ENCODE data around the gene METTL15. TPM values are rescaled to one million over a fixed set of nuclear protein-coding genes. Genes with fewer than 3 reads are reported as not detected.

METTL15 gene
- 16.7 and 17.2 TPM in 2 replicates for total RNA-seq
- long read RNA-seq, full-length matches to known transcripts: 6 of 79 reads
- long read RNA-seq, partial matches to known transcripts: 42 of 79 reads
- long read RNA-seq, other reads (novel, unspliced or antisense): 31 of 79 reads

GRCh38 chr11:28107750-28108618 lies at the start of gene METTL15, which contains the start of gene KIF18A:
TSS of gene METTL15 (plus strand) at chr11:28108388. CDS start at chr11:28113335, 4,947 bp downstream.
TSS of gene KIF18A (minus strand) at chr11:28108156. CDS start at chr11:28097947, 10,209 bp downstream.
- peaks cover 35% of the 10 kb centered on the region for H3K4me1 Mint-ChIP-seq (ENCODE audit: low read depth)
- peaks cover 2% of the 10 kb centered on the region for H3K36me3 Mint-ChIP-seq (ENCODE audit: insufficient read depth)
- DNase-seq (ENCODE audit: low spot score, unreplicated experiment): peak; percentile 100
- TF ChIP-seq CTCF (IDR thresholded peaks at IDR 0.05; ENCODE audit: unreplicated experiment): no peak
- H3K27me3 Mint-ChIP-seq: no peaks in the 10 kb centered on the region
- no peaks in the 10 kb centered on the region for H3K9me3 Mint-ChIP-seq (ENCODE audit: low read depth)
- peak within 1 kb of the TSS; percentile 98 for H3K4me3 Mint-ChIP-seq (ENCODE audit: low read depth)
- H3K27ac Mint-ChIP-seq: peak within 1 kb of the TSS; percentile 99

GRCh38 chr11:28071305-28071704 lies 36.9 kb upstream of the METTL15 start:
- H3K27ac Mint-ChIP-seq: no peak overlapping the region
- no peak for TF ChIP-seq CTCF (IDR thresholded peaks at IDR 0.05; ENCODE audit: unreplicated experiment)
- H3K4me3 Mint-ChIP-seq (ENCODE audit: low read depth): no peak overlapping the region
- H3K36me3 Mint-ChIP-seq (ENCODE audit: insufficient read depth): peaks cover 5% of the 10 kb centered on the region
- H3K9me3 Mint-ChIP-seq (ENCODE audit: low read depth): no peaks in the 10 kb centered on the region
- peaks cover 2% of the 10 kb centered on the region for H3K4me1 Mint-ChIP-seq (ENCODE audit: low read depth)
- no peaks in the 10 kb centered on the region for H3K27me3 Mint-ChIP-seq
- DNase-seq (ENCODE audit: low spot score, unreplicated experiment): no peak

GRCh38 chr11:28072321-28072720 lies 35.9 kb upstream of the METTL15 start:
- Mint-ChIP-seq H3K9me3 (ENCODE audit: low read depth) (no peaks in the 10 kb centered on the region), H3K36me3 (ENCODE audit: insufficient read depth) (peaks cover 7% of the 10 kb centered on the region), H3K4me1 (ENCODE audit: low read depth) (peaks cover 2% of the 10 kb centered on the region), H3K27ac (no peak overlapping the region), H3K4me3 (ENCODE audit: low read depth) (no peak overlapping the region), H3K27me3 (no peaks in the 10 kb centered on the region)
- no peak for TF ChIP-seq CTCF (IDR thresholded peaks at IDR 0.05; ENCODE audit: unreplicated experiment)
- DNase-seq (ENCODE audit: low spot score, unreplicated experiment): no peak

GRCh38 chr11:28077521-28077920 lies 30.7 kb upstream of the METTL15 start:
- no peak overlapping the region for H3K27ac Mint-ChIP-seq
- H3K9me3 Mint-ChIP-seq (ENCODE audit: low read depth): no peaks in the 10 kb centered on the region
- peaks cover 5% of the 10 kb centered on the region for H3K36me3 Mint-ChIP-seq (ENCODE audit: insufficient read depth)
- peaks cover under 1% of the 10 kb centered on the region for H3K4me1 Mint-ChIP-seq (ENCODE audit: low read depth)
- no peaks in the 10 kb centered on the region for H3K27me3 Mint-ChIP-seq
- no peak overlapping the region for H3K4me3 Mint-ChIP-seq (ENCODE audit: low read depth)
- no peak for TF ChIP-seq CTCF (IDR thresholded peaks at IDR 0.05; ENCODE audit: unreplicated experiment)
- no peak for DNase-seq (ENCODE audit: low spot score, unreplicated experiment)

GRCh38 chr11:28083118-28083517 lies 25.1 kb upstream of the METTL15 start:
- no peak overlapping the region for H3K27ac Mint-ChIP-seq
- no peak for TF ChIP-seq CTCF (IDR thresholded peaks at IDR 0.05; ENCODE audit: unreplicated experiment)
- no peak for DNase-seq (ENCODE audit: low spot score, unreplicated experiment)
- H3K4me3 Mint-ChIP-seq (ENCODE audit: low read depth): no peak overlapping the region
- no peaks in the 10 kb centered on the region for H3K4me1 Mint-ChIP-seq (ENCODE audit: low read depth)
- H3K27me3 Mint-ChIP-seq: no peaks in the 10 kb centered on the region
- H3K36me3 Mint-ChIP-seq (ENCODE audit: insufficient read depth): peaks cover 6% of the 10 kb centered on the region
- no peaks in the 10 kb centered on the region for H3K9me3 Mint-ChIP-seq (ENCODE audit: low read depth)
